ENCODE results near the gene SPON2.

- no peak for TF ChIP-seq CTCF (IDR thresholded peaks at IDR 0.05)
- no peak for TF ChIP-seq POLR2A (IDR thresholded peaks at IDR 0.05)
Observed at GRCh38 chr4:1218634-1219565, 46.5 kb upstream of the SPON2 start.

Data from testis (tissue), 2 donors.